BE2C (cell line): ENCODE measurements around the gene COL23A1.

Source experiments
- DNase-seq: peaks from one replicate; pipeline ENCODE4 v3.0.0-alpha.2; 2020
- H3K27me3 ChIP-seq: fragments of 250-450 bp; sonication (Bioruptor Pico); 2 replicates; pipeline ENCODE4 v1.5.1; 2020; ENCODE audit warnings: mild to moderate bottlenecking
- H3K36me3 ChIP-seq: fragments of 250-450 bp; sonication (Bioruptor Pico); 2 replicates; pipeline ENCODE4 v1.5.1; 2020; ENCODE audit warnings: mild to moderate bottlenecking
- H3K4me1 ChIP-seq: fragments of 250-450 bp; sonication (Bioruptor Pico); 2 replicates; pipeline ENCODE4 v1.5.1; 2020
- H3K4me3 ChIP-seq: 2 replicates; pipeline ENCODE4 v1.5.1; 2011; ENCODE audit warnings: low read depth, low read length
- H3K9me3 ChIP-seq: fragments of 250-450 bp; sonication (Bioruptor Pico); 2 replicates; pipeline ENCODE4 v1.5.1; 2020
- TF ChIP-seq, protein P1 (sequence below): IDR thresholded peaks from 2 replicates; pipeline ENCODE4 v1.5.1; 2012; ENCODE audit warnings: mild to moderate bottlenecking, low read depth, low read length

Gene COL23A1

DNA sequence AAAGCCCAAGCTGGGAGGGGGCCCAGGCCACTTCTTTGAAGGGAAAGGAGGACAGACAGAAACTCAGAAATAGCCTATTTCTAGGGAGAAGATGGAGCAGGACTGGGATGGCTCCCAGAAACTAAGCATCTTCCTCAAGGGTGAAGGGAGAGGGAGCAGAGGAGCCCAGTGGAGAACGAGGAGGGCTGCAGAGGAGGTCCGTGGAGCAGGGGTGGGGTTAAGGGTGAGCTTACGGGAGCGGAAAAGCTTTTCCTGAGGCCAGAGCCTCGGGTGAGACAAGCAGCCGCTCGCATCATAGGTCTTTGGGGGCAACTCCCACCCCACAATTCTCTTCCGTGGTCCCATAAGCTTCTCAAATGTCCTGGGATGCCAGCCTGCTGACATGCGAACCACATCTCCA, 230.5 kb downstream of the COL23A1 start:
- no peak for DNase-seq
- Histone ChIP-seq H3K36me3 (no peaks in the 10 kb centered on the region), H3K27me3 (no peaks in the 10 kb centered on the region), H3K9me3 (no peaks in the 10 kb centered on the region), H3K4me3 (no peak overlapping the region), H3K4me1 (peaks cover 2% of the 10 kb centered on the region; the same call in 1 of the 2 replicates)
- TF ChIP-seq, protein P1, sequence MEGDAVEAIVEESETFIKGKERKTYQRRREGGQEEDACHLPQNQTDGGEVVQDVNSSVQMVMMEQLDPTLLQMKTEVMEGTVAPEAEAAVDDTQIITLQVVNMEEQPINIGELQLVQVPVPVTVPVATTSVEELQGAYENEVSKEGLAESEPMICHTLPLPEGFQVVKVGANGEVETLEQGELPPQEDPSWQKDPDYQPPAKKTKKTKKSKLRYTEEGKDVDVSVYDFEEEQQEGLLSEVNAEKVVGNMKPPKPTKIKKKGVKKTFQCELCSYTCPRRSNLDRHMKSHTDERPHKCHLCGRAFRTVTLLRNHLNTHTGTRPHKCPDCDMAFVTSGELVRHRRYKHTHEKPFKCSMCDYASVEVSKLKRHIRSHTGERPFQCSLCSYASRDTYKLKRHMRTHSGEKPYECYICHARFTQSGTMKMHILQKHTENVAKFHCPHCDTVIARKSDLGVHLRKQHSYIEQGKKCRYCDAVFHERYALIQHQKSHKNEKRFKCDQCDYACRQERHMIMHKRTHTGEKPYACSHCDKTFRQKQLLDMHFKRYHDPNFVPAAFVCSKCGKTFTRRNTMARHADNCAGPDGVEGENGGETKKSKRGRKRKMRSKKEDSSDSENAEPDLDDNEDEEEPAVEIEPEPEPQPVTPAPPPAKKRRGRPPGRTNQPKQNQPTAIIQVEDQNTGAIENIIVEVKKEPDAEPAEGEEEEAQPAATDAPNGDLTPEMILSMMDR = no peak

DNA sequence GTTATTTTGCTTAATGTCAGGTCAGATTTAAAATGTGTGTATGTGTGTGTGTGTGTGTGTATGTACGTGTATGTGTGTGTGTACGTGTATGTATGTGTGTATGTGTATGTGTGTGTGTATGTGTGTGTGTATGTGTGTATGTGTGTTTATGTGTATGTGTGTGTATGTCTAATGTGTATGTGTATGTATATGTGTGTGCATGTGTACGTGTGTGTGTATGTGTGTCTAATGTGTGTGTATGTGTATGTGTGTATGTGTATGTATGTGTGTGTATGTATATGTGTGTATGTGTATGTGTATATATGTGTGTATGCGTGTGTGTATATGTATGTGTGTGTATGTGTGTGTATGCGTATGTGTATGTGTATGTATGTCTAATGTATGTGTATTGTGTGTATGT, 232.5 kb downstream of the COL23A1 start:
- TF ChIP-seq, protein P1 = no peak
- no peaks in the 10 kb centered on the region for H3K9me3 ChIP-seq
- no peaks in the 10 kb centered on the region for H3K4me1 ChIP-seq
- no peak for DNase-seq
- H3K4me3 ChIP-seq = no peak overlapping the region
- no peaks in the 10 kb centered on the region for H3K27me3 ChIP-seq
- no peaks in the 10 kb centered on the region for H3K36me3 ChIP-seq

DNA sequence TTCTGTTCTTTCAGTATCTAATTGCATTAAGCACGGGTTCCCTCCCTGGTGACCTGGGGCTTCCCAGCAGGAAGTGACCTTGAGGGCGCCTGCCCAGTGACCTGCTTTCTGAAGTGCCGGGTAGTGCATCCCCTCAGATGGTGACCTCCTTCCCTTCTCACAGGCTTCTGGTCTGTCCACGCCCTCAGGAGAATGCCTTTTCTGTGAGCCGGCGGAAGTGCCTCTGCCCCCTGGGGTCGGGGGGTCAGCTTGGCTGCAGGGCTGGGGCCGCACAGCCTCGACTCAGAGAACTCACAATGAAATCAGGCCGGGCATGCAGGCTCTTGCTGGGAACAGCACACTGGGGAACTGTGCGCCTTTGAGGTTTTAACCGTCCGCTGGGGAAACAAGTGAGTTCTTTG, 233.1 kb downstream of the COL23A1 start:
- Histone ChIP-seq H3K4me3 (no peak overlapping the region), H3K36me3 (no peaks in the 10 kb centered on the region), H3K4me1 (no peaks in the 10 kb centered on the region), H3K9me3 (no peaks in the 10 kb centered on the region), H3K27me3 (no peaks in the 10 kb centered on the region)
- DNase-seq = no peak
- TF ChIP-seq, protein P1 = no peak

DNA sequence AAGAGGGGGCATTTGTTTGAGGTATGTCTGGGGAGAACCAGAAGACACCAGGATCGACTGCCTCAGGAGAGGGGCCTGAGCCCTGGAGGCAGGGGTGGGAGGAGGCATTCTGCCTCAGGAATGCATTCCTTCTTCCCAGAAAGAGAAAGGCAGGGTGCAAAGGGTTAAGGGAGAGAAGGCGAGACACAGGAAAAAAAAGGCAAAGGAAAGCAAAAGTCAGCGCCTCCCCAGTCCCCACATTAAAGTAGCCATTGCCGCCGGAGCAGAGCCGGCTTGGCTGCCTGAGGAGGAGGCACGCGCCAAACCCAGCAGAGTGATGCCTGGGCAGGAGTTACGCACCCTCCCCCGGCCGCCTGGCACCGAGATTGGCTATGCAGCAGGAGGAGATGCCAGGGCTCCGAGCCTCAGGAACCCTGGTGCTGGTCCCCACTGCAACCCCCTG, 233.7 kb downstream of the COL23A1 start:
- TF ChIP-seq, protein P1 = no peak
- Histone ChIP-seq H3K27me3 (no peaks in the 10 kb centered on the region), H3K9me3 (no peaks in the 10 kb centered on the region), H3K4me3 (no peak overlapping the region), H3K36me3 (no peaks in the 10 kb centered on the region), H3K4me1 (no peaks in the 10 kb centered on the region)
- no peak for DNase-seq

DNA sequence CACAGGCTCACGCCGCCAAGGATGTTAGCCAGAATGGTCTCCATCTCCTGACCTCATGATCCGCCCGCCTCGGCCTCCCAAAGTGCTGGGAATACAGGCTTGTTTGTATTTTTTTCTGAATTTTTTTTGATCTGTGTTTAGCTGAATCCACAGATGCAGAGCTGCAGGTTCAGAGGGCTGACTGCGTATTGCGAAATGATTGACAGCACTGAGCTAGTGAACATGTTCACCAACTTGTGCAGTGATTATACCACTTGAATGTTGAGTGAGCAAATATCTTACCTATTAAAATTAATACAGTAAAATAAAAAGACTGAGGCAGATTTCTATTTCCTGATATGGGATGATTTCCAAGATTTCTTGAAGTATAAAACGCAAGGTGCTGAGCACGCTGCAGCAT, 234.5 kb downstream of the COL23A1 start:
- TF ChIP-seq, protein P1 = no peak

DNA sequence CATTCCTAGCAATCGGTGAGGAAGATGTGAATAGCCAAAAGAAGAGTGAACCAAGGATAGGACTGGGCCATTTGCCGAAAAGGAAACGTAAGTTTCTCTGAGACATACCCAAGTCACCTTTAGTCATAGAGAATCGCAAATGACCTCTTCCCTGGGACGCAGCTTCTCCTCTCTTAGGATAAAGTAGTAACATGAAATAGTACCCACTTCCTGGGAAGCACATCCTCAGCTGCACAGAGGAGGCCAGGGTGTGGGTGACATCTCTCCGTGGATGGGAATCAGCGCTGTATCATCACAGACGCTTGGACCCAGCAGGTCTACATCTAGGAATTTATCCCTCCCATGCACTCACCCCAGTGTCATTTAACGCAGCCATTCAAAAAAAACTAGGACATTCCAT, 236.7 kb downstream of the COL23A1 start:
- TF ChIP-seq, protein P1 = no peak
- DNase-seq = no peak
- H3K4me3 ChIP-seq = no peak overlapping the region
- H3K27me3 ChIP-seq = no peaks in the 10 kb centered on the region
- H3K9me3 ChIP-seq = no peaks in the 10 kb centered on the region
- H3K4me1 ChIP-seq = no peaks in the 10 kb centered on the region; the same call in 1 of the 2 replicates
- H3K36me3 ChIP-seq = no peaks in the 10 kb centered on the region

More for the DNA sequence above, 234.5 kb downstream of the COL23A1 start:
- Histone ChIP-seq H3K4me1 (no peaks in the 10 kb centered on the region), H3K4me3 (no peak overlapping the region), H3K36me3 (no peaks in the 10 kb centered on the region), H3K9me3 (no peaks in the 10 kb centered on the region), H3K27me3 (no peaks in the 10 kb centered on the region)
- DNase-seq = no peak
